ENCODE data around the gene HNRNPA1.
A peak's percentile ranks its signal among the peaks of the same experiment; 100 is the strongest.
"Not testable (repeated sequence)": the region's sequence is repeated elsewhere in the genome, so short reads cannot be mapped to it uniquely, and the experiment has no call there.

Gene HNRNPA1

DNA sequence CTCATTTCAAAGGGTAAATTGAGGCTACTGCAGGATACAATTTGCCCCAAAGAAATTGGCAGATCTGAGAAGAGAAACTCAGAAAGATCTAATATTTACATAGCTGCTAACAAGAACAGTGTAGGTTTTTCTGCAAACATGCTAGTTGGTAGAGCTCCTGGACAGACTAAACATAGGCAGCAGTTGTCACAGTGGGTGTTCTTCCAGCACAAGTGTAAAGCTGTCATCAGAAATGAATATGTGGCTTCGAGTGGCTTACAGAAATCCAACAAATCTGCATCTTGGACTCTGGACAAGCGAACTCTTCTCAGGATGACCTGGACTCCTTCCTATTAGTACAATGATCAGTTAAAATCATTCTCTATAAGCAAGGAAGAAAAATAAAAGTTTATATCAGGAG is 6.5 kb upstream of the HNRNPA1 start:
- no peak for DNase-seq

DNA sequence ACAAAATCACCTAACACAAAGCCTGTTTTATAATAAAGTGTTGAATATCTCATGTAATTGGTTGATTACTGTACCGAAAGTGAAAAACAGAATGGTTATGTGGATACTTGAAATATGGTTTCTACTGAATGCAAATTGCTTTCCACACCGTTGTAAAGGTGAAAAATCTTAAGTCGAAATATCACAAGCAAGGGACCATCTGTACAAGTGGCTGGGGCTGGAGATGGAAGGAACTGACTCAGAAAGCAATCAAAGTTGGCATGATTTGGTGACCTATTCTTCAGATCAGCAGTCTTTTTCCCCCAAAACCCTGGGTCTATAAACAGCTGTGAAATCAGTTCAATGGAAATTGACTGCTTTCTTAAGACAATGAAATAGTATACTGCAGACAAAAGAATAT is 4.2 kb upstream of the HNRNPA1 start:
- no peak for DNase-seq

- DNase-seq, result no peak
These were observed 2.7 kb upstream of the HNRNPA1 start for GRCh38 chr12:54277823-54278276.

DNA sequence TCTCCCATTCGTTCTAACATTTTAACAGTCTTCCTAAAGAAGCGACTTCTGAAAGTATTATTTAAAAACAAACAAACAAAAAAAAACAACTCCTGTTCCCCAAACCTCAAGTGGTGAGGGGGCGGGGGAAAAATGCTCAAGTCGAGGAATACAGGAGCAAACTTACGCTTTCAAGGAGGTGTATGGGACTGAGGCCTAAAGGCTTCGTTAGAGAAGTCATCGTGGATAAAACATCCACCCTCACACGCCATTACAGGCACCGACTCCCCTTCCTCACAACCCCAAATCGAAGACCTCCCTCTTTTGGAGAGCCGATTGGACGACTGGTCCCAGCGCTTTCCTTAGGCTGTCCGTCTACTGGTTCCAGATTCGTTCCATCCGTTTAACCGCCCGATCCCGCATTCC is 1.3 kb upstream of the HNRNPA1 start:
- no peak for DNase-seq

GRCh38 chr12:54279632-54280467 is 676 bp upstream of the HNRNPA1 start, which contains the start of gene CBX5:
CBX5 (minus strand) TSS chr12:54280122; CDS start chr12:54257650, 22,472 bp downstream.
- peak; percentile 82 to 100 (median 98) for DNase-seq

GRCh38 chr12:54281261-54281638 is 724 bp downstream of the HNRNPA1 start:
- not testable (repeated sequence) for DNase-seq

DNA sequence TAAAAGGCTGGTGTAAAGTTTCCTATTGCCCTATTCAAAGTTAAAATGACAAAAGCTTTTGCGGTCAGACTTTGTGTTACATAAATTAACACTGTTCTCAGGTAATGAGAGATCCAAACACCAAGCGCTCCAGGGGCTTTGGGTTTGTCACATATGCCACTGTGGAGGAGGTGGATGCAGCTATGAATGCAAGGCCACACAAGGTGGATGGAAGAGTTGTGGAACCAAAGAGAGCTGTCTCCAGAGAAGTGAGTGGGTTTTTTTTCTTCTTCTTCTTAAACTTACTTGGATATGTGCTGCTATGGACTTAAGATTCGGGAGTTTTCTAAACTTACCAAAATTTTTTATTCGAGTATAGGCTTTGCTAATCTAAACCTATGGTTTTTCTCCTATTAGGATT is 1.2 kb downstream of the HNRNPA1 start:
- DNase-seq, result not testable (repeated sequence)

GRCh38 chr12:54282949-54283593 is 2.5 kb downstream of the HNRNPA1 start:
- DNase-seq, result no peak

GRCh38 chr12:54284070-54284780 is 3.7 kb downstream of the HNRNPA1 start:
- DNase-seq, result not testable (repeated sequence)

- no peak for DNase-seq
These were observed 4.9 kb downstream of the HNRNPA1 start for GRCh38 chr12:54285150-54286041.

DNA sequence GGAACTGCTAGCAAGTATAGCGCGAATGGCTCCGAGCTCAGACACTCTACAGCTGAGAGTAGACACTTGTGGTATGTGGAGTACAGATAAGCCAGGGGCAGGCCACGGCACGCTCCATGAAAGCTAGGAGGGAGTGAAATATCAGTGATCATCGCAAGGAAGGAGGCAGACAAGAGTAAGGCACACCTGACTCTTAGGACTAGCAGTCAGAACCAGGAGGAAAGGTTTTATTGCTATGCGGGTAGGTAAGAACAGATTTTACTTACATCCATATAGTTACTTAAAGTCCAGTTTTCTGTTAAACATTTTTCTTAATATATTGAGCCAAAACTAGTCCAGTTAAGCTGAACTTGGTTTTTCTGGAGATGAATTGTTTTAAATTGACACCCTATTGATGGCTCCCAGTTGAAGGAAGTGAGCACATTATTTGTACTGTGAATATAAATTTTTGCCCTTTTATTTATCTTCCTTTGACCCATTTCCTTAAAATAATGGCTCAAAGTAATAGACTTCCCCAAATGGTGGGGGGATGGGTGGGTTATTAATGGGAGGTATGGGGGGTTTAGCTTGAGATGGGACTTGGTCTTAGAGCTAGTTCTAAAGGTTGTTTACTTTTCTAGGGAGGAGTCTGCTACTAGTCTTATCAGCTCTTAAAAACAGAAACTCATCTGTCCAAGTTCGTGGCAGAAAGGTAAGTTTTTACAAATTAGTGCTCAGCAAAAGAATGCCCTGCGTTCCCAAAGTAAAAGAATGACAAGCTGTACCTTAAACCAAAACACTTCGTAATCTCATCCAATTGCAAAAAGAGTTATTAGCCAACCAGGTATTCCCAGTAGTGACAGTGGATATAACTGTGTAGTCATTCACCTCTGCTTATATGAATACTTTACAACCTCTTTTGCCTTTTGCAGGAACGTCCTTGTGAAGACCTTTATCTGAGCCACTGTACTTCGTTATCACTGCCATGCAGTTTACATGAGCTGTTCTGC is 5.8 kb downstream of the HNRNPA1 start:
- no peak for DNase-seq

- no peak for DNase-seq
These were observed 7.0 kb downstream of the HNRNPA1 start for GRCh38 chr12:54287261-54288157.

DNA sequence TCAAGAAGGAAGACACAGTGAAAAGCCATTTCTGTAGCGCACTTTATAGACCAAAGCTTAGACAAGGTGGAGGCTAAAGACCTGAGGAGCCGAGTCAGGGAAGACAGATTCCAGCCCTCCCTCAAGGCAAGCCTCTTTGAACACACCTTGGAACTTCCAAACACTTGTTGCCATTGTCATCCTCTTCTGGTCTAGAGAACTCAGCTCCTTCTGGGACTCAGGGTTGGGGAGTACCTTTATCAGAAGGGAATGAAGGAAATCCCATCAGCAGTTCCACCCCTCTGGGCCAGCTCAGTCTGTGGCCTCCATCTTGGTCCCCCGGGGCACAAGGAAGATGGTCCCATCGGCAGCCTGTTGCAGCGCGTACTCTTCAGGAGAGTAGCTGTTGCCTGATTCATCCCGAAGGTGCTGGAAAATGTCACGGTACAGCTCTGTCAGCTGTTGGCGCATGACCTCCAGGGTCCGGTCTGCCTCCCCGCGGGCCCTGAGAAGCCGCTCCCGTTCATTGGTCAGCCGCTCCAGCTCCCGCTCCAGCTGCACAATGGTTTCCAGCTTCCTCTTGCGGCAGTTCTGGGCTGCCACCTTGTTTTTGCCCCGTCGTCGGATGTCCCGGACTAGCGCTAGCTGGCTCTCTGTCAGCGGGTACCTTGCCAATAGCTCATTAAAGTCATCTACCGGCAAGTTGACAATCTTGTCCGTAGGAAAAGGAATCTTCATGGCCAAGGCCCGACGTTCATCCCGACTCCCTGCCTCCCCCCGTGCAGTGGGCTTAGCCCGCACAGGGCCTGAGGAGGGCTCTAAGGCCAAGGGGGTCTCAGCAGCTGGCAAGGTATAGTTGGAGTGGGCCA is 11.8 kb downstream of the HNRNPA1 start:
- no peak for DNase-seq

- DNase-seq, result no peak
These were observed 12.4 kb downstream of the HNRNPA1 start for GRCh38 chr12:54292931-54293241.

GRCh38 chr12:54294152-54294952 is 13.8 kb downstream of the HNRNPA1 start:
- peak in 46 of 56 donors; percentile 5 to 82 (median 42) for DNase-seq

- DNase-seq, result peak in 1 of 56 donors; percentile 53
These were observed 14.5 kb downstream of the HNRNPA1 start for GRCh38 chr12:54294953-54295566.
